OCI-LY7 (cell line): Measurements from ENCODE around the gene SAP25. TPM values are rescaled to one million over a fixed set of nuclear protein-coding genes. Genes with fewer than 3 reads are reported as not detected.

Experiments used
- BruUV-seq: library from RNA; stranded (reverse); fragments of 400-500 nt; replicated peaks from 2 replicates; lab custom pipeline; 2021; lab: Mats Ljungman, UMichigan
- CTCF ChIA-PET: fragments of 300-600 bp; sonication (Branson Sonifier 250); formaldehyde crosslinking; loops from one replicate; lab custom pipeline; 2022; ENCODE audit warnings: antibody characterized with exemption; ENCODE audit not compliant: unreplicated experiment; lab: Charles Lee
- POLR2A ChIA-PET: fragments of 300-600 bp; sonication (Branson Sonifier 250); formaldehyde crosslinking; loops from one replicate; lab custom pipeline; 2022; ENCODE audit warnings: antibody characterized with exemption; lab: Charles Lee
- DNase-seq: peaks from one replicate; pipeline ENCODE4 v3.0.0-alpha.2; 2015; ENCODE audit warnings: low spot score
- H2AFZ ChIP-seq: fragments of 200-600 bp; sonication (generic), shearing (Covaris generic); 2 replicates; pipeline ENCODE4 v1.6.1; 2014; ENCODE audit warnings: mild to moderate bottlenecking, antibody characterized with exemption, low read length, moderate library complexity
- H3K27ac ChIP-seq: fragments of 200-600 bp; sonication (generic); 2 replicates; pipeline ENCODE4 v1.5.1; 2014; ENCODE audit warnings: mixed run types, low read depth, mild to moderate bottlenecking, moderate library complexity, low read length, inconsistent platforms; ENCODE audit not compliant: poor library complexity, severe bottlenecking
- H3K36me3 ChIP-seq: fragments of 200-600 bp; sonication (generic); 2 replicates; pipeline ENCODE4 v1.6.1; 2014; ENCODE audit warnings: mild to moderate bottlenecking, antibody characterized with exemption, low read length, moderate library complexity, mixed read lengths; ENCODE audit not compliant: insufficient read depth
- H3K4me1 ChIP-seq: fragments of 200-600 bp; sonication (generic); 2 replicates; pipeline ENCODE4 v1.5.1; 2014; ENCODE audit warnings: mild to moderate bottlenecking, low read length; ENCODE audit not compliant: insufficient read depth, poor library complexity, severe bottlenecking
- H3K4me2 ChIP-seq: fragments of 200-600 bp; sonication (generic); 2 replicates; pipeline ENCODE4 v1.6.1; 2014; ENCODE audit warnings: mild to moderate bottlenecking, low read length
- H3K4me3 ChIP-seq: fragments of 200-600 bp; sonication (generic); 2 replicates; pipeline ENCODE4 v1.5.1; 2014; ENCODE audit warnings: mild to moderate bottlenecking, low read depth, low read length; ENCODE audit not compliant: poor library complexity, severe bottlenecking
- H3K79me2 ChIP-seq: fragments of 200-600 bp; sonication (generic); 2 replicates; pipeline ENCODE4 v1.6.1; 2016; ENCODE audit warnings: low read depth, mild to moderate bottlenecking, low read length, moderate library complexity, mixed read lengths; ENCODE audit not compliant: insufficient read depth
- H3K9me2 ChIP-seq: fragments of 200-600 bp; sonication (generic); 2 replicates; pipeline ENCODE4 v1.6.1; 2016; ENCODE audit warnings: mild to moderate bottlenecking, low read length, mixed read lengths; ENCODE audit not compliant: insufficient read depth
- H3K9me3 ChIP-seq: fragments of 200-600 bp; sonication (generic); 2 replicates; pipeline ENCODE4 v1.6.1; 2014; ENCODE audit warnings: mild to moderate bottlenecking, mixed run types, low read length, mixed read lengths
- H4K20me1 ChIP-seq: fragments of 200-600 bp; sonication (generic); 2 replicates; pipeline ENCODE4 v1.6.1; 2014; ENCODE audit warnings: mild to moderate bottlenecking, antibody characterized with exemption, low read length, moderate library complexity, mixed read lengths; ENCODE audit not compliant: insufficient read depth
- CTCF ChIP-seq: fragments of 200-600 bp; sonication (generic); conservative IDR thresholded peaks from 2 replicates; pipeline ENCODE4 v1.5.1; 2014; ENCODE audit warnings: mild to moderate bottlenecking, antibody characterized with exemption, low read length, moderate library complexity, mixed read lengths
- EZH2phosphoT487 ChIP-seq: fragments of 200-600 bp; sonication (generic); IDR thresholded peaks from 2 replicates; pipeline ENCODE4 v1.6.1; 2018; ENCODE audit warnings: low read depth, borderline replicate concordance, mild to moderate bottlenecking, mixed run types, antibody characterized with exemption, low read length, moderate library complexity, mixed read lengths
- intact Hi-C: fragments of 100-400 bp; cut with micrococcal nuclease; formaldehyde crosslinking; loops from one replicate; pipeline ENCODE4 v1.10.0; 2022; ENCODE audit not compliant: unreplicated experiment
- total RNA-seq, 2 experiments: library from RNA; depleted of rRNA in 1 of 2; stranded (reverse); fragments of >200 nt in 1 of 2; shearing (Covaris generic) in 1 of 2; gene quantifications; 2 replicates each; pipeline ENCODE4 v1.2.3, GENCODE V29; 2014 to 2022

The SAP25 gene
- total RNA-seq, 2 experiments from 2014 or later: 1.5 to 12.7 TPM

- Histone ChIP-seq H3K36me3 (no peaks in the 10 kb centered on the region), H3K79me2 (no peaks in the 10 kb centered on the region), H3K27ac (no peak overlapping the region), H3K4me2 (peak overlapping the region; percentile 99), H4K20me1 (no peaks in the 10 kb centered on the region), H3K9me2 (no peaks in the 10 kb centered on the region), H3K9me3 (no peaks in the 10 kb centered on the region), H2AFZ (no peak overlapping the region), H3K4me3 (no peak overlapping the region), H3K4me1 (peaks cover 9% of the 10 kb centered on the region)
- intact Hi-C loops: loop anchor here (2.0 kb wide), 2 partner anchors 13 to 59 kb away; partner anchors contain the start of gene GNB2
- no peak; the same call in 1 of the 2 replicates for TF ChIP-seq CTCF
- TF ChIP-seq EZH2phosphoT487: no peak
- no TSS peak for BruUV-seq
- no peak for DNase-seq
- ChIA-PET POLR2A (interaction anchor here (0.6 to 2.0 kb wide), 3 partner anchors 28 to 137 kb away, joined by 4 to 13 read pairs (median 5); partner anchors contain the start of genes FBXO24 and LRCH4), CTCF (interaction anchor here (0.5 to 1.6 kb wide), 3 partner anchors 13 to 194 kb away, joined by 3 to 7 read pairs (median 3); no protein-coding TSS in a partner anchor)
Measured at GRCh38 chr7:100613412-100614175, 39.9 kb upstream of the SAP25 start.

GRCh38 chr7:100612730-100613390 is 39.2 kb upstream of the SAP25 start:
- Histone ChIP-seq H3K9me2 (no peaks in the 10 kb centered on the region), H3K36me3 (no peaks in the 10 kb centered on the region), H3K27ac (no peak overlapping the region), H3K4me1 (peaks cover 9% of the 10 kb centered on the region), H3K79me2 (no peaks in the 10 kb centered on the region), H4K20me1 (no peaks in the 10 kb centered on the region), H2AFZ (peak overlapping the region; percentile 57; the same call in 1 of the 2 replicates), H3K4me3 (peak overlapping the region; percentile 69), H3K9me3 (no peaks in the 10 kb centered on the region), H3K4me2 (peak overlapping the region; percentile 99)
- intact Hi-C loops: loop anchor here (1.0 to 2.0 kb wide), 3 partner anchors 14 to 78 kb away; partner anchors contain the start of gene GNB2
- TF ChIP-seq EZH2phosphoT487 (no peak), CTCF (peak; percentile 63)
- peak; percentile 58 for DNase-seq
- ChIA-PET CTCF (interaction anchor here (0.5 to 1.6 kb wide), 5 partner anchors 10 to 195 kb away, joined by 3 to 7 read pairs (median 6); partner anchors contain the start of gene POP7), POLR2A (interaction anchor here (0.8 to 2.0 kb wide), 17 partner anchors 8 to 287 kb away, joined by 3 to 13 read pairs (median 5); partner anchors contain the start of genes FBXO24, LRCH4, PCOLCE and POP7)
- TSS peak; percentile 67 for BruUV-seq
